Liver (tissue), 3 donors: Measurements from ENCODE around the gene PCMT1.

Experiments used
- SP1 ChIP-seq: IDR thresholded peaks from 2 replicates; pipeline ENCODE4 v1.6.1; 2018; ENCODE audit warnings: antibody characterized with exemption, mild to moderate bottlenecking
- YY1 ChIP-seq: IDR thresholded peaks from 2 replicates; pipeline ENCODE4 v1.6.1; 2016; ENCODE audit warnings: antibody characterized with exemption, mild to moderate bottlenecking
- TF ChIP-seq, protein P1 (sequence below): fragments of 150-350 bp; IDR thresholded peaks from 2 replicates; pipeline ENCODE4 v1.5.1; 2017; ENCODE audit warnings: improper control_type of control experiment, low read depth, low read length; ENCODE audit not compliant: missing input control
- donor health status: healthy.
- donor health status: healthy.

DNA sequence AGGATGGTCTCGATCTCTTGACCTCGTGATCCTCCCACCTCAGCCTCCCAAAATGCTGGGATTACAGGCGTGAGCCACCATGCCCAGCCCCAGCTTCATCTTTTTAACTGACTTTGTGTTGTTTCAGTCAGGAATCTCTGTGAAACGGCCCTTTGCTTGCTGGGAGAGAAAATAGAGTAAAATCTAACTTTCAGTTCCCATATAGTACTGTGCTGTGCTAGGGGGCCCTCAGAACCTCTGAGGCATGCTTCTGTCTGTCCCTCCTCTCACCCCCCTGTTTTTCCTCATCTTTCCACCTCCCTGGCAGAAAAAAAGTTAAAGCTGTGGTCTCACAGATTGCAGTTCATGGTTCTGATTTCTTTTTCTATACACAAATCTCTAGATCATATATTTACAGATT, 66.2 kb downstream of the PCMT1 start:
- TF ChIP-seq YY1 = no peak
- TF ChIP-seq, protein P1, sequence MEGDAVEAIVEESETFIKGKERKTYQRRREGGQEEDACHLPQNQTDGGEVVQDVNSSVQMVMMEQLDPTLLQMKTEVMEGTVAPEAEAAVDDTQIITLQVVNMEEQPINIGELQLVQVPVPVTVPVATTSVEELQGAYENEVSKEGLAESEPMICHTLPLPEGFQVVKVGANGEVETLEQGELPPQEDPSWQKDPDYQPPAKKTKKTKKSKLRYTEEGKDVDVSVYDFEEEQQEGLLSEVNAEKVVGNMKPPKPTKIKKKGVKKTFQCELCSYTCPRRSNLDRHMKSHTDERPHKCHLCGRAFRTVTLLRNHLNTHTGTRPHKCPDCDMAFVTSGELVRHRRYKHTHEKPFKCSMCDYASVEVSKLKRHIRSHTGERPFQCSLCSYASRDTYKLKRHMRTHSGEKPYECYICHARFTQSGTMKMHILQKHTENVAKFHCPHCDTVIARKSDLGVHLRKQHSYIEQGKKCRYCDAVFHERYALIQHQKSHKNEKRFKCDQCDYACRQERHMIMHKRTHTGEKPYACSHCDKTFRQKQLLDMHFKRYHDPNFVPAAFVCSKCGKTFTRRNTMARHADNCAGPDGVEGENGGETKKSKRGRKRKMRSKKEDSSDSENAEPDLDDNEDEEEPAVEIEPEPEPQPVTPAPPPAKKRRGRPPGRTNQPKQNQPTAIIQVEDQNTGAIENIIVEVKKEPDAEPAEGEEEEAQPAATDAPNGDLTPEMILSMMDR = no peak
- no peak for TF ChIP-seq SP1
